HG03060 (cell line): ENCODE data around the gene EHD1.

Experiments
- ATAC-seq: cut with Tn5 transposase; IDR thresholded peaks from one replicate; pipeline ENCODE4 v1.9.1; 2021; ENCODE audit warnings: low read depth, moderate number of reproducible peaks; ENCODE audit not compliant: unreplicated experiment

Gene EHD1

DNA sequence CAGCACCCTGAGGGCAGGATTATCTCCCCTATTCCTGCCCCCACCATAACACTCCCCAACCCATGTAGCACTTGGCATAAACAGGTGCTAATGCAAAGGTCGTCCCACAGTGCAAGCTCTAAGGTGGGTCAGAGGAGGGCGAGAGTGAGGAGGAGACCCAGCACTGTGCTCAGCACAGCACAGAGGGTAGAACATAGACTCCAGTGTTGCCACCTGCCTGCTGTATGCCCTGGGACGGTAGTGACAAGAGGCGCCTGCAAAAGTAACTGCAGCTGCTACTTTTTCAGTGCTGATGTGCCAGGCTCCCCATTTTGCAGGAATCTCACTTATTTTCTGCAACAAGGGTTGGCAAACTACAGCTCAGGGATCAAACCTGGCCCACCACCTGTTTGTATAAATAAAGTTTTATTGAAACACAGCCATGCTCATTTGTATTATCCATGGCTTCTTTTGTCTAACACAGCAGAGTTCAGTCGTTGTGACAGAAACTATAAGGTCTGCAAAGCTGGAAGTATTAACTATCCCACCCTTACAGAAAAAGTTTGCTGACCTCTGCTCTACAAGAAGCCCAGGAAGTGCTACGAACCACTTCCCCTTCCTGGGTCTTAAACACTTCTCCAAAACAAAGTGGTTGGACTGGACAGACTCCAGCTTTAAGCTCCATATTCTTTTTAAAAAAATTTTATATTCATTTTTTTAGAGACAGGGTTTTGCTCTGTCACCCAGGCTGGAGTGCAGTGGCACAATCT is 17.0 kb downstream of the EHD1 start:
- ATAC-seq = no peak

DNA sequence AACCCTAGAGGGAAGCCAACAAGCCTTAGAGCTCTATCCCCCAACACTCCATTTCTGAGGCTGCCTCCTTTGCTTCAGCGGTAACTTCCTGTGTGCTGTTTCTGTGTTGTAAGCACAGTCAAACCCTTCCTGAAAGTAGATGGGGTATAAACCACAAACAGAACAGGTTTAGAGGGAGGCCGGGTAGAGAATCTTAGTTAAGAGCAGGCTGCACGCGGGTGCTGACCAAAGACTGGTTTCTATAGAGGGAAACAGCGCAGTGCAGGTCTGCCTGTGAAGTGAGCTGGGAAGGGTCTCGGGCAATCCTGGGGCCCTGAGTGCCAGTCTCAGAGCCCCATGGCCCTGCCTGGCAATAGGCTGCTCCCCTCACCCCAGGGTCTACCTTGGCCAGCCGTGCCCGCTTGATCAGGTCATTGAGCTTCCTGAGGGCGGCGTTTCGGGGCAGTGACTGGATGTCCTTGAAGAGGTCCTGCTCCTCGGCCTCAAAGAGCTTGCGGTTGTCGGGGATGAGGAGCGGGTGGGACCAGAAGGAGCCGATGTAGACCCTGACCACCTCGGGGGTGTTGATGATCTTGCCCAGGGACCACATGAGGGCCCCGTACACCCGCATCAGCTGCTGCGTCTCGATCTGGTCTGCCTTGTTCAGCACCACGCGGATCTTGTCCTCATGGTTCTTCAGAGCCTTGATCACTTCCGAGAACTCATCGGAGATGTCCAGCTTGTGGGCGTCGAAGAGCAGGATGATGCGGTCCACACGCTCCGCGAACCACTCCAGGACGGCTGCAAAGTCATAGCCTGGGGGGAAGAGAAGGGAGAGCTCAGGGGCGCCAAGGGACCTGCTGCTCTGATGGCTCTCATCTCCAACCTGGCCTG is 18.6 kb downstream of the EHD1 start:
- ATAC-seq = peak; percentile 75

DNA sequence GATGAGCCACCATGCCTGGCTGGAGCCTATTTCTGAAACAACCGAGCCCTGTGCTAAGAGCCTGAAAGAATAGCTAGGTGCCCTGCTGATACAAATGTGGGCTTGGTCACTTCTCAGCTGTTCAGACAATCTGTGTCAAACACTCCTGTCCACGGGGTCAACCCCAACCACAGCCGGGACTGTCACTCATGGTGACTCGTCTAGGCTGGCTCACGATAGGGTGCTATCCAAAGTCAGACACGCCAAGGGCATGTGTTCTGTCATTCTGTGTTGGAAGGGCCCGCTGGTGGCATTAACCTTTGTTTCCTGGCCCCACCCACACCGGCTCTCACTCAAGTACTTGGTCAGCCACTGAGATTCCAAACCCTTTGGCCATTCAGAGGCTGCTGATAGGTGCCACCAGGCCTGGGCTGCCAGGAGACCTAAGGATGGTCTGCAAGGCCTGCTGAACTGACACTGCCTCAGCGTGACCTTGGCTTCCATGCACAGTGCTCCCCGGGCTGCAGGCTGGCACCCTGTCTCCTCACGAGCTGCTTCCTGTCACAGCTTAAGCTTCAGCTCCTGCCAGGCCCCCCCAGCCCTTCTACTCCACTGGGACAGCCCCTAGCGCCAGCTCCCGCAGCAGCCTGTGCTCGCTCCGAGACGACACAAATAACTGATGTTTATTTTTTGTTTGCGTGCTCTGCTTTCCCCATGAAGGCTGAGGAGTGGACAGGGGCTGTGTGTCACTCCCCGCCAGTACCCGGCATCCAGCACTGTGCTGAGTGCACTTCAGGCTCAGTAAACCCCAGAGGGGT is 19.8 kb downstream of the EHD1 start:
- no peak for ATAC-seq

DNA sequence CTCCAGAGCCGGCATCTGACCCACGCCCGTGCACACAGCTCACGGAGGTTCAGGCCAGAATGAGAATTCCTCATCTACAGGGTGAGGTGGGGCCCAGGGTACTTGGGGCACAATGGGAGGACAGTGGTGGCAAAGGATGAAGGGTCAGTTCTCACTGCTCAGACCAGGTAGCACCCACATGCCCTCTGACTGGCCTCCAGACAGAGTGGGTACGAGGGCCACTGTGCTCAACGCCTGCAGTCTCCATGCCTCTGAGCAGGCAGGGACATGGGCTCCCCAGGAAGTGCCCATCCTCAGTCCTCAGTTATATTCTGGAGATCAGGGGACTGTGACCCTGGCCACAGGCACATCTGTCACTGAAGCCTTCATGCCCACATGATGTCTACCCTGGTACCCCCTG is 20.9 kb downstream of the EHD1 start:
- no peak for ATAC-seq

DNA sequence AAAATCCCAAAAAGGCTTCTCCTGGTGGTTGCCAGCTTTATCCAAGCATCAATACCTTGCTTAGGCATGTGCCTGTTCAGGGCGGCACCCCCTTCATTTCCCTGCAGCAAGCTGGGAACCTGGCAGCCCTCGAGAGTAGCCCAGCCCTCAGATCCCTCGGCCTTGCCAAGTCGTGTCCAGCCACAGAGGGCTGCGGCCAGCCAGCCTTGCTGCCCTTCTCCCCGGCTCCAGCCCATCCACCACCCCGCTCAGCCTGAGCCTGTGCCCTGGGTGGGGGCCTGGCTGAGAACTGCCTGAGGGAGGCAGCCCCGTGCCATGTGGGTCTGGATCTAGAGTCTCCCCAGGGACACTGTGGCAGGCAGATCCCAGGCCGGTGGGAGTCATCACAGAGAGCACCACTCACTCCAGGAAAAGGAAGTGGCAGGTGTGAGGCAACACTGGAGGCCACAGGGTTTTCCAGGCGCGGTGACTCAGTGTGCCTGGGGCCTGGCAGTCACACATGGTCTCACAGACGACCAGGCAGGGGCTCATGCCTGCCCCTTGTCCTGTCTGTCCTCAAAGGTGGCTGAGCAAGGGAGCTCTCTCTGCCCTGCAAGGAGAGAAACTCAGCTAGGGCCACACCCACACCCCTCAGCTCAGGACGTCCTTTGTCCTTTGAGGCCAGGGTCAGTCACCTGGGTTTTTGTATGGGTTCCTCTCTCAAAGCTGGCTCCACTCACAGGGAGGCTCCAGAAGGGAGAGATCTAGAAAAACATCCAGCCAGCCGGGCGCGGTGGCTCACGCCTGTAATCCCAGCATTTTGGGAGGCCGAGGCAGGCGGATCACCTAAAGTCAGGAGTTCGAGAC is 21.8 kb downstream of the EHD1 start:
- ATAC-seq = no peak

DNA sequence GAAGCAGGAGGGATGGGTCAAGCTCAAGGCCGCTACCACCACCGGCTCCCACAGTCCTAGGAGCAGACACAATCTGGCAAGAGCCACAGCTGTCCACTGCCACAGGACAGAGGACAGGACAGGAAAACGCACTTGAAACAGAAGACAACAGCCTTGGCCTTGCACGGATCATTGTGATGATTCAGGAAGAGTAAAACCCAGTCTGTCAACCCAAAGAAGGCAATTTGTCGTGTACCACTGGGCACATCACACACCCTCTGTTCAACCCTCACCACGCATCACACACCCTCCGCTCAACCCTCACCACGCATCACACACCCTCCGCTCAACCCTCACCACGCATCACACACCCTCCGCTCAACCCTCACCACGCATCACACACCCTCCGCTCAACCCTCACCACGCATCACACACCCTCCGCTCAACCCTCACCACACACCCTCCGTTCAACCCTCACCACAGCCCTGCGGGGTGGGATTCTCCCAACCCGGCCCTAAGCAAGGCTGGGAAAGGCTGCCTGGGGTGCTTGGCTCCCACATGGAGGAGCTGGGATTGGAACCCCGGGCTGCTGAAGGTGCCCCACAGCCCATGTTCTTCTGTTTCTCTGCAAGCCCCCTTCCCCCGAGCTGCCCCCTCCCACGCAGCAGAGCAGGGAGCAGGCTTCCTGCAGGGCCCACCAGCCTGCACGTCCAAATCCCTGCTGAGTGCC is 22.7 kb downstream of the EHD1 start:
- no peak for ATAC-seq

DNA sequence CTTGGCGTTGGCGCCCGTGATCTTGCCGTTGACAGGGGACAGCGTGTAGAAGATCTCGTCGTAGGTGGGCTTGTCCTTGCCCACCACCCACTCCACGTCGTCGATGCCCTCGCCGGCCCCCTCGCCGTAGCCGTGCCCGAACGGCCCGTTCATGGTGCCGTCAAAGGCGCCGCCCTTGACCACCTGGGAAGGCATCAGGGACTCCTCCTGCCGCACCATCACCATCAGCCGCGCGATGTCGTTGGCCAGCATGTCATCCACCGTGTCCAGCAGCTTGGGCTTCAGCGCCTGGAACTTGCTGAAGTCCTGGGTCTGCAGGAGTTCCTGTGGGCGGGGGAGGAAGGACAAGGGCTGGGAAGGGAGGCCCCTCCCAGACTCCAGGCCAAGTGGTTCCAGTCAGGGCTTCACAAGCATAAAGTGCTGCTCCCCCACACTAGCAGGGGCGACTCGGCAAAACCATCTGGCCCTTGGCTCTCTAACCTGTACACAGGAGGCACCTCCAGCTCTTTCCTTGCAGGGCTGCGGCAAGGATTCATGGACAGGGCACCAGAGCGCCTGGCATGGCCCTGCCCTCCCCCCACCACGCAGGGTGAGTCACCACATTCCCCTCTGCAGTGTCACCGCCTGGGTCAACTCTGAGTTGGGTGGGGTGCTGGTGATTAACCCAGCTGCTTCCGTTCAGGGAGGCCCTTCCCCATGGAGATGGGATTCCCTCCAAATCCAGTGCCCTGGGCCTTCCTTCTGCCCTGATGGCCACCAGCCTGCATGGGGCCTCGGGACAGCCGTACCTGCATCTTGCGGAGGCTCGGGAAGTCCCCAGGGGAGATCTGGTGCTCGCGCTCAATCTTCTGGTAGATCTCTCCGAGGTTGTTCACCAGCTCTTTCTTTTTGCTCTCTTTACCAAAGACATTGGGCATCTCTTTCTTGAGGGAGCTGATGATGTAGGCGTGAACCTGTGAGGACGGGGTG is 23.6 kb downstream of the EHD1 start:
- ATAC-seq = no peak

DNA sequence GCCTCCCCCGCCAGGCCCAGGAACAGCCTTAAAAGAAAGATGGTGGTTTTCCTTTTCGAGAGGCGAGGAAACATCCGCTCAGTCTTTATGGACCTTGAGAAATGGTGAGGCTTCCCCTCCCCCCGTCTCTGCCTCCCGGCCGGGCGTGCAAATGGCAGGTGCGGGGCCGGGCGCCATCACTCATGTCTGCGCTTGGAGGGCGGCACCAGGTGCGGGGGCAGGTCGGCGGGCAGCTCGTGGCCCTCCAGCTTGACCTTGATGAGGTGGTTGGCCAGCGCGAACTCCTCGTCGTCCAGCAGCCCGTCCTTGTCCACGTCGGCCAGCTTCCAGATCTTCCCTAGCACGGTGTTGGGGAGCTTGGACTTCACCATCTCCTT is 24.3 kb downstream of the EHD1 start:
- no peak for ATAC-seq

DNA sequence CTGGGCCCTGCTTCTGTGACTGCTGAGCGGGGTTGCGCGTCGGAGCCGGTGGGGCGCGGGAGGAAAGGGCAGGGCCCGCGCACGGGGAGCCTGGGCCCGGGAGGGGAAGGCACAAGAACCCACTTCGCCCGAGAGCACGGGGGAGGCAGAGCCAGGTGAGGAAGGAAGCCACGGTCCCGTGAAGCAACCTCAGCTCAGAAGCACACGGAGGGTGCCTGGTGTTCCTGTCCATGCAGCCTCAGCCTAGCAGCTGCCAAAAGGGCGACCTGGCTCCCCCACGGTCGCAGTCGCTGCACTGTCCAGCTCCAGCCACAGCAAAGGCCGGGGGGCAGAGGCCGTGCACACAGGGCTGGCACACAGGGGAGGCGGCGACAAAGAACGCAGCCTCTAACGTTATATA is 24.7 kb downstream of the EHD1 start:
- no peak for ATAC-seq

DNA sequence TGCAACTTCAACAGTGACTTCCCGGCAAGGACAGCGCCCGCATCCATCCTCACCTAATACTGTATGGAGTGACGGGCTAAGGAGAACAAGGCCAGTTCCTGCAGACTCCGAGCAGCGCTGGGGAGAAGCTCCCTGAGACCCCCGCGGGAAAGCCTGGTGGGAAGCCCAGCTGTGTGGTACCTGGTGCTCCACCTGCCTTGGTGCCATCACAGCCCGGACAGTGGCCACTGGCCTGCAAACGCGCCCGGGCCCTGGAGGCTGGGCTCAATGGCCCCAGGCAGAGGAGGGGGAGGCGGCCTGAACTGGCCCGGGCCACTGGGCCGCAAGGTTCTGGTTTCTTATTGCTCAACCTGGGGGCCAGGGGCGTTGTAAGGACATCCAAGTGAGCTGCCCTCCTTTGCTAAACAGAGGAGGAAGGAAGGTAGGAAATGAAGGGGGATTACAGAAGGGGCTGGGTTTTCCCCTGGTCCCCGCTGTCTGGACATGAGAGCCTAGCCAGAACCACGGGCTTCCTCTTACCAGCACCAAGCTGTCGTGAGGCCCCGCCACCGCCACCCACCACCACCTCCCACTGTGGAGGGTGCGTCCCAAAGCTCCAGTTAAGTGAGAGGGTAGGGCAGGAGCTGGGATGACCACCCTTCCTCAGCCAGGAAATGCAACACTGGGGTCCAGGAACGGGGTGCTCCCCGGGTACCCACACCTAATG is 25.5 kb downstream of the EHD1 start:
- ATAC-seq = no peak

DNA sequence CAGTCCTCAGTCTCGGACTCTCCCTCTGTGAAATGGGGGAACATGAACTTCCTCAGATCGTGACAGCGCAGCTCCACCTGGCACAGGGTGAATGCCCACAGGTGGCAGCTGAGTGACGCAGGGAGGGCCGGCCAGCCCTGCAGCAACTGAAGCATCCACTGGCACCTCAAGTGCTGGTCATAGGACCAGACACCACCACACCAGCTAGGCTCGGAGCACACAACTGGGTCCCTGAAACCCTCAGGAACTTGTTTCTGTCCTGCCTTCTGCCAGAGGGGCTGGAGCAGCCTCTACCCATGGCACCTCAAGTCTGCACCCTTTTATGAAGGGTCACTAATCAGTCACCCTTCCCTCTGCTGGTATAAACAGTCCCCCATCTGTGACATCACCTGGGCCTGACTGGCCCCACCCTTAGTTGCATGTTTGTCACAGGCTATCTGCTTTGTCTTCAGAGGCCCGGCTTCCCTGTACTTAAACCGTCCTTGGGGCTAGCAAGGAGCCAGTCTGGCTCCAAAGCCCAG is 26.5 kb downstream of the EHD1 start:
- ATAC-seq = no peak

DNA sequence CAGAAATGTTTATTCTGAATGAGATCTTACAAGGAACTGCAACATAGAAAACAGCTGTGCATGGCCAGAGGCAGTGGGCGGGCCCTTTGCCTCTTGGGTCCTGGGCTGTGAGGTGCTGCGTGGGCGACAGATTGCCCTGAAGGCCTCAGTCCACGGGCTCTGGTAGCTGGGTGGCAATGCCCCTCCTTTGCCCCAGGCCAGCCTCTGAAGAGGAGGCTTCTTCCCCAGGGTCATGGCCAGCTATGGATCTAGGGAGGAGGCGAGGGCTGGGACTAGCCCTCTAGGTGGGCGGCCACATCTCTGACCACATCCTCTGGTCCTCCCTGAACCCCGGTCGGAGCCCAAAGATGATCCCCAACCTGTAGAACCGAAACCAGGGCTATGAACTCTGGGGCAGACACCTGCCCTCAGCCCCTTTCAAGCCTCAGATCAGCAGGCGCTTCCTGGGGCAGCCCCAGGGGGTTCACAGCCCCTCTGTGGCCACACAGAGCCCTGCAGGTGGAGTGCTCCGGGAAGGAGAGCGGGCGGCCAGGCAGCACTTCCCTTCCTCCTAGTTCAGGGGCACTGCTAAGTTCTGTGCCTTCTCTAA is 27.3 kb downstream of the EHD1 start:
- ATAC-seq = peak; percentile 40

DNA sequence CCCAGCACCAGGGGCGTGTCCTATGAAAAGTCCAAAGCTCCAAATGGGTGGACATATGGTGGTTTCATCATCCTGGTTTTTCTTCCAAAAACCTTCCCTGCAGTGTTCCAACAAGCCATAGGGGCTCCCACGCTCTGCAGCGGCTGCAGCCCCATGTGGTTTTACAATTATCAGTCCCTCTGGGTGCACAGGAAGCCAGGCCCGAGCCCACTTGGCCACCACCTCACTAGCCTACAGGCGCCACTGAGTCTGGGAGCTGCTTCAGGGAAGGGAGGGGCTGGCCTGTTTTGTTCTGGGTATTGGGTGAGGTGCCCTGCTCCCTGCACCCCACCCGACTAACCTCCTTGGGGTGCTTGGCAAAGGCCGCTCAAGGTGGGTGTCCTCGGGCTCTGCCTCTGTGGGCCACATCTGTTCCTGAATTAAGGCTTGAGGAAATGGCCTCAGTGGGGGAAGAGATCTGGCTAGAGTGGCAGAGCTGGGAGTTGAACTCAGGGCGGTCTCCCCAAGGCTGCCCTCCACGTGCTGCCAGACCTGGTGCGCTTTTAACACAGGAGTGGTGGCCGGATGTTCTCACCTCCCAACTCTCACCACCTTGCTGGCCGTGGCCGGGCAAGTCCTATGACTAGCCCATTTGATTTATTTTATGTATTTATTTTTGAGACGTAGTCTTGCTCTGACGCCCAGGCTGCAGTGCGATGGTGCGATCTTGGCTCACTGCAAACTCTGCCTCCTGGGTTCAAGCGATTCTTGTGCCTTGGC is 28.6 kb downstream of the EHD1 start:
- ATAC-seq = no peak

DNA sequence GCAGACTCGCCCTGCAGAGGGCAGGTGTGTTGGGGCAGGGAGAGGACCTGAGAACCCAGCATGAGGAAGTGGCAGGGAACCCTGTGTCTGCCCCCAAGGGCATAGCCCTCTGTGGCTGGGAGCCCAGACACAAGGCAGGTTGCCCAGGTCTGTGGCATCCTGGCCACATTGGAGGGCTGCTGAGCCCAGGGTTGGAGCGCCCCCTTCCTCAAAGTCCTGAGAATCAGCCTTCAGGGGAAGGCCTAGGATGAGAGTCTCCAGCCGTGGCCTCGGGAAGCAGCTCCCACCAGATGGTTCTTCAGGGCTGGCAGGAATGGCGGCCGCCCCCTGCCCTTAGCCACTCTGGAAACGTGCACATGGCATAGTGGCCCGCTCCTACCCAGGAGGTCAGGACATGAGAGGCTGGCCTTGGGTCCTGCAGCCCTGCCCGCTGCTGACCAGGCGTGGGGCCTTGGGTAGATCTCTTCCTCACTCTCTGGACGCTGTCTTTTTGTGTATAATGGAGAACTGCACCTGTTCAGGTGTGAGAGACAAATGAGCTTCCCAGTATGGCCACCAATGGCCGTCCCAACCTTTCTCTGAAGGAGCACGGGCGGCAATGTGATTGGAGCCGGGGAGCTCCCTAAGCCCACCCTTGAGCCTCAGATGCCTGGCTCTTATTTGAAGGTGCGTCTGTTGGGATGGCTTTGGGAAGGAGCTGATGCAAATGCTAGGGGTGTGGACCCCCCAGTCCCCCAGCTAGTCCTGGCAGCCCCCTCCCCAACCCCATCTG is 29.4 kb downstream of the EHD1 start:
- ATAC-seq = no peak

DNA sequence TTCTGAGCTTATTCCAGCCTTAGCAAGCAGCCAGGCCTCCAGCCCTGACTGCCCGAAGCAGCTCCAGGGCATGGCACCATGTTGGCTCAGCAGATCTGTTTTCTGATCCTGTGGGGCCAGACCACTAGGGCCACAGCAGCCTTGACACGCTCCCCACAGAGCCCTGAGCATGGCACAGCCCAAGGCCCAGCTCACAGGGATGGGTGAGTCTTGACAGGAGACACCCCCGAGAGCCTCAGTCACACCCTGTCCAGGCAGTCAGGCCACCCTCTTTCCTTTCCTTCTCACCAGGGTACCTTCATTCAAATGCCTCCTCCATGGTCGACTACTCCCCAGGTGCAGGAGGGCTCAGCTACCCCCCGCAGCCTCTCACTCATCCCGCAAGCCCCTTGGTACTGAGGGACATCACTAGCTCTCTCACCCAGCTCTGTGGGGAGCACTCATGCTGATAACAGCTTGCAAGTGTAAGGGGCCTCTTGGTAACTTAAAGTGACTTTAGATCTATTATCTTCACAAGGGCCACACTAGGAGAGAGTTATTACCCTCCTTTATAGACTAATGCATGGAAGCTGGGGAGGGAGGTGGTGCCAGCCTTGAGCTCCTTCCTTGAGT is 30.1 kb downstream of the EHD1 start:
- no peak for ATAC-seq
